ENCODE results near the gene PLA2G3. TPM values are rescaled to one million over a fixed set of nuclear protein-coding genes. Genes with fewer than 3 reads are reported as not detected.

PLA2G3 gene
- total and polyA plus RNA-seq, 2 experiments from 2014 or later: 1.1 to 7.3 TPM

DNA sequence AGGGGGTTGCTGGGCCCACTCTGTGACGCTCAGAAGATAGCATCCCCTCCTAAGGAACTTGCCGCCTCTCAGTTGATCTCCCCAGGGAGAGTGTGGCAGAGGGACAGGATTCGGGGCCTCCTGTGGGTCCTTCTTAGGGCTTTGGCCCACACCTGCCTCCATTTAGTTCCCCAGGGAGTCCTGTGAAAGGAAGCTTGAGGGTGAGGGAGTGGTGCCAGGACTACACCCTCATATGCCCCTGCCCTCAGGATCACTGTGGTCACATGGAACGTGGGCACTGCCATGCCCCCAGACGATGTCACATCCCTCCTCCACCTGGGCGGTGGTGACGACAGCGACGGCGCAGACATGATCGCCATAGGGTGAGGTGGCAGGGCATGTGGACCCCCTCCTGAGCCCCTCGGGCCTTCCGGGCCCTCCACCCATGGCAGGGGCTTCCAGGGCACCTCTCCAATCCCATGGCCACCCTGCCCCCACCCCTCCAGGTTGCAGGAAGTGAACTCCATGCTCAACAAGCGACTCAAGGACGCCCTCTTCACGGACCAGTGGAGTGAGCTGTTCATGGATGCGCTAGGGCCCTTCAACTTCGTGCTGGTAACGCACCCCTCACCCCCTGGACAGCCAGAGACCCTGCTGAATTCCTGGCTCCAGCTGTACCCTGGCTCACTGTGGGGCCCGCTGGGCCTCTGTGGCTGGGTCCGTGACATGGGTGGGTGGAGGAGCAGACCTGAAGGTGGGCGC lies 14.0 kb downstream of the PLA2G3 start:
- Histone ChIP-seq H3K9me3 (ENCODE audit: low read depth) (no peaks in the 10 kb centered on the region), H3K36me3 (no peaks in the 10 kb centered on the region), H3K4me1 (ENCODE audit: low read depth) (peaks cover 14% of the 10 kb centered on the region), H3K4me3 (no peak overlapping the region), H3K27ac (no peak overlapping the region), H3K27me3 (no peaks in the 10 kb centered on the region)
- DNase-seq (ENCODE audit: low read depth in 1 of 2, low spot score in 1 of 2): no peak
- TF ChIP-seq, protein P1, sequence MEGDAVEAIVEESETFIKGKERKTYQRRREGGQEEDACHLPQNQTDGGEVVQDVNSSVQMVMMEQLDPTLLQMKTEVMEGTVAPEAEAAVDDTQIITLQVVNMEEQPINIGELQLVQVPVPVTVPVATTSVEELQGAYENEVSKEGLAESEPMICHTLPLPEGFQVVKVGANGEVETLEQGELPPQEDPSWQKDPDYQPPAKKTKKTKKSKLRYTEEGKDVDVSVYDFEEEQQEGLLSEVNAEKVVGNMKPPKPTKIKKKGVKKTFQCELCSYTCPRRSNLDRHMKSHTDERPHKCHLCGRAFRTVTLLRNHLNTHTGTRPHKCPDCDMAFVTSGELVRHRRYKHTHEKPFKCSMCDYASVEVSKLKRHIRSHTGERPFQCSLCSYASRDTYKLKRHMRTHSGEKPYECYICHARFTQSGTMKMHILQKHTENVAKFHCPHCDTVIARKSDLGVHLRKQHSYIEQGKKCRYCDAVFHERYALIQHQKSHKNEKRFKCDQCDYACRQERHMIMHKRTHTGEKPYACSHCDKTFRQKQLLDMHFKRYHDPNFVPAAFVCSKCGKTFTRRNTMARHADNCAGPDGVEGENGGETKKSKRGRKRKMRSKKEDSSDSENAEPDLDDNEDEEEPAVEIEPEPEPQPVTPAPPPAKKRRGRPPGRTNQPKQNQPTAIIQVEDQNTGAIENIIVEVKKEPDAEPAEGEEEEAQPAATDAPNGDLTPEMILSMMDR (IDR thresholded peaks at IDR 0.05; ENCODE audit: low read depth, low read length): no peak

DNA sequence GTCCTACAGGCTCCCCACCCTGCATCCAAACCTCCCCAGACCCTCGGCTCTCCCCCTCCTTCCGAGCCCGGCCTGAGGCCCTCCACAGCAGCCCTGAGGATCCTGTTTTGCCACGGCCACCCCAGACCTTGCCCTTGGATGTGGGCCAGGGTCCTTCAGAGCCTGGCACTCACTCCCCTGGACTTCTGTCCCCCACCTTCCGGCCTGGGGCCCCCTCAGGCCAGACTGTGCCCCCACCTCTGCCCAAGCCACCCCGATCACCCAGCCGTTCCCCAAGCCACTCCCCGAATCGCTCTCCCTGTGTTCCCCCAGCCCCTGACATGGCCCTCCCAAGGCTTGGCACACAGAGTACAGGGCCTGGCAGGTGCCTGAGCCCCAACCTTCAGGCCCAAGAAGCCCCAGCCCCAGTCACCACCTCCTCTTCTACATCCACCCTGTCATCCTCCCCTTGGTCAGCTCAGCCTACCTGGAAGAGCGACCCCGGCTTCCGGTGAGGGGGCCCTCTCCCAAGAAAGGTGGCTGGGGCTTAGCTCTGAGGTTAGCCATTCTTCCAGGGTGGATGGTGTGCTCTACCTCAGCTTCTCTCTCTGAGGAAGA lies 14.7 kb downstream of the PLA2G3 start:
- DNase-seq (ENCODE audit: low read depth in 1 of 2, low spot score in 1 of 2): no peak

GRCh38 chr22:31124811-31125465 lies 15.4 kb downstream of the PLA2G3 start:
- H3K27me3 ChIP-seq: no peaks in the 10 kb centered on the region
- peaks cover 23% of the 10 kb centered on the region for H3K4me1 ChIP-seq (ENCODE audit: low read depth)
- no peak for DNase-seq (ENCODE audit: low read depth in 1 of 2, low spot score in 1 of 2)
- H3K36me3 ChIP-seq: no peaks in the 10 kb centered on the region
- H3K4me3 ChIP-seq: no peak overlapping the region
- H3K27ac ChIP-seq: no peak overlapping the region
- TF ChIP-seq, protein P1 (IDR thresholded peaks at IDR 0.05; ENCODE audit: low read depth, low read length): no peak
- H3K9me3 ChIP-seq (ENCODE audit: low read depth): no peaks in the 10 kb centered on the region

More for the DNA sequence above, 14.7 kb downstream of the PLA2G3 start:
- Histone ChIP-seq H3K9me3 (ENCODE audit: low read depth) (no peaks in the 10 kb centered on the region), H3K36me3 (no peaks in the 10 kb centered on the region), H3K27ac (no peak overlapping the region), H3K27me3 (no peaks in the 10 kb centered on the region), H3K4me1 (ENCODE audit: low read depth) (peaks cover 16% of the 10 kb centered on the region), H3K4me3 (no peak overlapping the region)
- TF ChIP-seq, protein P1 (IDR thresholded peaks at IDR 0.05; ENCODE audit: low read depth, low read length): no peak

- no peak for DNase-seq (ENCODE audit: low read depth in 1 of 2, low spot score in 1 of 2)
- Histone ChIP-seq H3K9me3 (ENCODE audit: low read depth) (no peaks in the 10 kb centered on the region), H3K4me1 (ENCODE audit: low read depth) (peaks cover 29% of the 10 kb centered on the region), H3K27me3 (no peaks in the 10 kb centered on the region), H3K4me3 (no peak overlapping the region), H3K36me3 (no peaks in the 10 kb centered on the region), H3K27ac (no peak overlapping the region)
- TF ChIP-seq, protein P1 (IDR thresholded peaks at IDR 0.05; ENCODE audit: low read depth, low read length): no peak
These were observed 16.0 kb downstream of the PLA2G3 start for GRCh38 chr22:31124290-31124689.

- H3K4me3 ChIP-seq: peak overlapping the region; percentile 56
- TF ChIP-seq, protein P1 (IDR thresholded peaks at IDR 0.05; ENCODE audit: low read depth, low read length): no peak
- peak overlapping the region; percentile 81 for H3K27ac ChIP-seq
These were observed 17.1 kb downstream of the PLA2G3 start for GRCh38 chr22:31123292-31123602.

More at GRCh38 chr22:31123292-31123602, 17.1 kb downstream of the PLA2G3 start:
- Histone ChIP-seq H3K4me1 (ENCODE audit: low read depth) (peaks cover 40% of the 10 kb centered on the region), H3K9me3 (ENCODE audit: low read depth) (no peaks in the 10 kb centered on the region), H3K36me3 (no peaks in the 10 kb centered on the region), H3K27me3 (no peaks in the 10 kb centered on the region)
- no peak for DNase-seq (ENCODE audit: low read depth in 1 of 2, low spot score in 1 of 2)
